Cerebellar cortex (tissue), 1 donor: ENCODE measurements around the gene PITRM1.
A peak's percentile ranks its signal among the peaks of the same experiment; 100 is the strongest.
"Not testable (repeated sequence)": the region's sequence is repeated elsewhere in the genome, so short reads cannot be mapped to it uniquely, and the experiment has no call there.

Experiments
- DNase-seq: peaks from one replicate; pipeline ENCODE4 v3.0.0-alpha.2; 2015; ENCODE audit warnings: low spot score

Gene PITRM1

GRCh38 chr10:3122034-3122433, 50.5 kb downstream of the PITRM1 start:
- no peak for DNase-seq

- no peak for DNase-seq
Observed at GRCh38 chr10:3119796-3120459, 52.7 kb downstream of the PITRM1 start.

GRCh38 chr10:3118641-3119091, 53.9 kb downstream of the PITRM1 start:
- DNase-seq, result no peak

- no peak for DNase-seq
Observed at GRCh38 chr10:3117486-3117885, 55.1 kb downstream of the PITRM1 start.

- no peak for DNase-seq
Observed at GRCh38 chr10:3116508-3117100, 56.0 kb downstream of the PITRM1 start.

GRCh38 chr10:3115685-3116084, 56.9 kb downstream of the PITRM1 start:
- DNase-seq, result no peak

GRCh38 chr10:3113343-3113720, 59.2 kb downstream of the PITRM1 start:
- DNase-seq, result no peak

GRCh38 chr10:3111621-3112163, 60.9 kb downstream of the PITRM1 start:
- DNase-seq, result no peak

- DNase-seq, result no peak
Observed at GRCh38 chr10:3110782-3111620, 61.6 kb downstream of the PITRM1 start.

- no peak for DNase-seq
Observed at GRCh38 chr10:3109633-3110032, 62.9 kb downstream of the PITRM1 start.

GRCh38 chr10:3109196-3109595, 63.4 kb downstream of the PITRM1 start:
- DNase-seq, result no peak

GRCh38 chr10:3108575-3109105, 63.9 kb downstream of the PITRM1 start:
- DNase-seq, result no peak

GRCh38 chr10:3108033-3108432, 64.5 kb downstream of the PITRM1 start:
- DNase-seq, result no peak

GRCh38 chr10:3107426-3107961, 65.1 kb downstream of the PITRM1 start:
- DNase-seq, result peak; percentile 61

- DNase-seq, result no peak
Observed at GRCh38 chr10:3106928-3107425, 65.6 kb downstream of the PITRM1 start.

GRCh38 chr10:3106328-3106727, 66.3 kb downstream of the PITRM1 start:
- DNase-seq, result not testable (repeated sequence)

GRCh38 chr10:3105905-3106304, 66.7 kb downstream of the PITRM1 start:
- no peak for DNase-seq

- no peak for DNase-seq
Observed at GRCh38 chr10:3105166-3105565, 67.4 kb downstream of the PITRM1 start.

GRCh38 chr10:3104251-3104918, 68.2 kb downstream of the PITRM1 start:
- peak; percentile 82 for DNase-seq

GRCh38 chr10:3103646-3104045, 68.9 kb downstream of the PITRM1 start:
- no peak for DNase-seq

- DNase-seq, result peak; percentile 74
Observed at GRCh38 chr10:3102720-3103427, 69.7 kb downstream of the PITRM1 start.
